22Rv1 (cell line): ENCODE data around the gene DNAH3.

Experiments
- CTCF ChIP-seq: fragments of 450-650 bp; IDR thresholded peaks from 2 replicates; pipeline ENCODE4 v1.5.1; 2017; ENCODE audit warnings: mild to moderate bottlenecking
- ZFX ChIP-seq: fragments of 450-650 bp; IDR thresholded peaks from 2 replicates; pipeline ENCODE4 v1.6.1; 2017; ENCODE audit warnings: antibody characterized with exemption, borderline replicate concordance

- no peak for TF ChIP-seq CTCF
- no peak for TF ChIP-seq ZFX
Observed at GRCh38 chr16:21199607-21200218, 49.1 kb upstream of the DNAH3 start.
